CD4-positive, alpha-beta T cell treated with Interleukin-2 at 100 ng/mL for 4 hours (primary cell): ENCODE measurements around the gene CFAP70.
"Not testable (repeated sequence)": the region's sequence is repeated elsewhere in the genome, so short reads cannot be mapped to it uniquely, and the experiment has no call there.

Experiments used
- DNase-seq: peaks from one replicate; pipeline ENCODE4 v3.0.0-alpha.2; 2020; ENCODE audit warnings: low spot score

Gene CFAP70

GRCh38 chr10:73358331-73359279 lies at the start of gene CFAP70:
Gene CFAP70 (minus strand): TSS chr10:73358864. CDS start chr10:73354796, 4,068 bp downstream.
- DNase-seq = peak; percentile 97

- no peak for DNase-seq
These were observed 49.4 kb upstream of the CFAP70 start for GRCh38 chr10:73408061-73408460.

DNA sequence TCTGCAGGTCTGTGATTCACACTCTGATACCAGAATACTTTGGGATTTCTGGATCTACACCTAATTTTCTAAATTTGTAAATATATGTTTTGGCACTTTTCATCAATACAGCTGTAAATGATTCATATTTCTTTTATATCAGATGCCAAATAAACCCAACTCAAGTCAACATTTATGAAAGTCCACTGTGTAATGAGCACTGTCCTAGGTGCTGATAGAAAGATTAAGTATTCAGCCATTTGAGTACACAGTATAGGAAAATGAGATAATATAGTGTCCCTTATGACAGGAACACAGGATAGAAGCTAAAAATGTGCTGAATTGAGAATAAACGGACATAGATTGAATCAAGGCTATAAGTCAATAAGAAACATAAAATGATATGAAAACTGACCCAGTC lies 48.8 kb upstream of the CFAP70 start:
- DNase-seq = no peak

DNA sequence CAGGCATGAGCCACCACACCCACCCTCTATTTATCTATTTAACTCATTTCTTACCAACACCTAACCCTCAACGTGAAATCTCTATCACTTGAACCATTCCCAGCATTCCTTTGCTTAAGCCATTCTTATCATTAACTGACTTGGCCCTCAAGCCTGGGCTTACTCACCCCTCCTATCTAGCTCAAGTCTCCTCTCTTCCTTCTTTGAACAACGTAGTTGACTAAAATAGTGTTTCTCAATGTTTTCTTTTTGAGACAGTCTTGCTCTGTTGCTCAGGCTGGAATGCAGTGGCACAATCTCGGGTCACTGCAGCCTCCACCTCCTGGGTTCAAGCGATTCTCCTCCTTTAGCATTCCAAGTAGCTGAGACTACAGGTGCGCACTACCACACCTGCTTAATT lies 48.2 kb upstream of the CFAP70 start:
- no peak for DNase-seq

- no peak for DNase-seq
These were observed 46.9 kb upstream of the CFAP70 start for GRCh38 chr10:73405556-73405955.

- DNase-seq = no peak
These were observed 46.0 kb upstream of the CFAP70 start for GRCh38 chr10:73404690-73405089.

GRCh38 chr10:73401636-73402035 lies 43.0 kb upstream of the CFAP70 start:
- DNase-seq = no peak

- DNase-seq = no peak
These were observed 40.4 kb upstream of the CFAP70 start for GRCh38 chr10:73399063-73399462.

GRCh38 chr10:73398024-73398423 lies 39.4 kb upstream of the CFAP70 start:
- DNase-seq = no peak

GRCh38 chr10:73394325-73394724 lies 35.7 kb upstream of the CFAP70 start:
- not testable (repeated sequence) for DNase-seq

- DNase-seq = no peak
These were observed 29.6 kb upstream of the CFAP70 start for GRCh38 chr10:73388228-73388627.

DNA sequence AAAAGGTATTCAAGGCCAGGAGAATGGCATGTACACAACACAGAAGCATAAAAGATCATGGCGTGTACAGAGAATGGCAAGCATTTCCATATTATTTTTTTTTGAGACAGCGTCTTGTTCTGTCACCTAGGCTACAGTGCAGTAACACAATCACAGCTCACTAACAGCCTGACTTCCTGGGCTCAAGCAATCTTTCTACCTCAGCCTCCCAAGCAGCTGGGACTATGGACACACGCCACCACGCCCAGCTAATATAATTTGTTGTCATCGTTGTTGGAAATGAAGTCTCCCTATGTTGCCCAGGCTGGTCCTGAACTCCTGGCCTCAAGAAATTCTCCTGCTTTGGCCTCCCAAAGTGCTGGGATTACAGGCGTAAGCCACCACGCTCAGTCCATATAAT lies 27.9 kb upstream of the CFAP70 start:
- no peak for DNase-seq

DNA sequence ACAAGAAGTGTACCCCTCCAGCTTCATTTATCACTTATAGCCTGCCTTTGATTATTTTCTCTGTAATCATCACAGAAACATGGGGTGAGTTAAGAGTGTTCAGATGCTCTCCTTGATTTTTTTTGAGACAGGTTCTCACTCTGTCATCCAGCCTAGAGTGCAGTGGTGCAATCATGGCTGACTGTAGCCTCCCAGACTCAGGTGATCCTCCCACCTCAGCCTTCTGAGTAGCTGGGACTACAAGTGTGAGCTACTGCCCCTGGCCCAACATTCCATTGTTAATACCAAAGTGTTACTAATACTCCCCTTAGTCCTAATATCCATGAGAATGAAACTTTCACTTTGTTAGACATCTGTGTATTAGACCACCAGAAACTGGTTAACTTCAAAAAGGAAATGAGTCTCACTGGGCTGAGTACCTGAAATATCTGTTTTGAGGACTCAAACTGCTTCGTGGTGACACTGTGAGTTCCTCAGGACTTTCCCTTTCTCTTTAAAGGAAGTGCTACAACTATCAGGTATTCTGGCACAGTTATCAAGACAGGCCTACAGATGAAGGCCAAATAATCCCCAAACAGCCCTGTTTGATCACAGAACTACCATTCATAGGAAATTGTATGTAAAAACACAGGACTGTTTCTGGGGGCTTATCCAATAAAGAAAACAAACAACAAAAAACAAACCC lies 20.5 kb upstream of the CFAP70 start:
- no peak for DNase-seq

- no peak for DNase-seq
These were observed 18.0 kb upstream of the CFAP70 start for GRCh38 chr10:73376679-73377078.

GRCh38 chr10:73368238-73368637 lies 9.6 kb upstream of the CFAP70 start:
- DNase-seq = no peak

DNA sequence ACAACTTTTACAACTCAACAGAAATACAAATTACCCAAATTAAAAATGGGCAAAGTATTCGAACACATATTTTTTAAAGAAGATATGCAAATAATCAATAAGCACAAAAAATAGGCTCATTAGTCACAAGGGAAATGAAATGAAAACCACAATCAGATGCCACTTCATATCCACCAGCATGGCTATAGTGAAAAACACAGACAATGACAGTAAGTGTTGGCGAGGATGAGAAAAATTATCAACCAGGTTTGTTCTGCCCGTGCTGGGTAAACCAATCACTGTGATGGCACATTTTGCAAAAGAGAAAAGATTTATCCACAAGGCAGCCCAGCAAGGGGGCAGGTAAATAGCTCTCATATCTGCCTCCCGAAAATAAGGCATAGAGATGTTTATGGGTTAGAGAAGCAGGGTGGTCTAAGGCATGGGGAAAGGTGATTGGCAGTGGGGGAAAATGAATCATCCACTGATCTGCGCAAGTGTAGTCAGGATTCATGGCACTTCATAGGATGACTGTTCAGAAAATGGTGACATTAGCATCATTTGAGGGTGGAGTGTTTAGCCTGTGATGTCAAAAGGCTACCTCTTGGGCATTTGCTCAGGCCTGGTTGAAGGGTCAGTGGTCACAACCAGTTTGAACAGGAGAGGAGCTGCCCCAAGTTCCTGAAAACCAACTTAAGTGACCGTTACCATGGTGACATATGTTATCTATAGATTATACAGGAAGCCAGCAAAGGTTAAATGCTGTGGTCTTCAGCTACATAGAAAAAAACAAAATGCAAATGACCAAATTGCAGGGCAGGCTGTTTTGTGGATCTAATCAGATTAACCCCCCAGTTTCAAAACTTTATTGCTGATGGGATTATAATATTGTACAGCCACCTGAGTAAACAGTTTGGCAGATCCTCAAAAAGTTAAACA lies 8.0 kb upstream of the CFAP70 start:
- DNase-seq = no peak

DNA sequence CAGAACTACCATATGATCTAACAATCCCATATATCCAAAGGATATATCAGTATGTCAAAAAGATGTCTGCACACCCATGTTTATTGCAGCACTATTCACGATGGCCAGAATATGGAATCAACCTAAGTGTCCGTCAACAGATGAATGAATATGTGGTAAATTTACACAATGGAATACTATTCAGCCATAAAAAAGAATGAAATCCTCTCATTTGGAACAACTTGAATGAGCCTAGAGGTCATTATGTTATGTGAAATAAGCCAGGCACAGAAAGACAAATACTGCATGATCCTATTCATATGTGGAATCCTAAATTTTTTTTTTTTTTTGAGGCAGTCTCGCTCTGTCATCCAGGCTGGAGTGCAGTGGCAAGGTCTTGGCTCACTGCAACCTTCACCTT lies 6.3 kb upstream of the CFAP70 start:
- no peak for DNase-seq

- DNase-seq = no peak
These were observed 828 bp upstream of the CFAP70 start for GRCh38 chr10:73359492-73359891.

GRCh38 chr10:73357821-73358220 lies 843 bp downstream of the CFAP70 start:
- no peak for DNase-seq

DNA sequence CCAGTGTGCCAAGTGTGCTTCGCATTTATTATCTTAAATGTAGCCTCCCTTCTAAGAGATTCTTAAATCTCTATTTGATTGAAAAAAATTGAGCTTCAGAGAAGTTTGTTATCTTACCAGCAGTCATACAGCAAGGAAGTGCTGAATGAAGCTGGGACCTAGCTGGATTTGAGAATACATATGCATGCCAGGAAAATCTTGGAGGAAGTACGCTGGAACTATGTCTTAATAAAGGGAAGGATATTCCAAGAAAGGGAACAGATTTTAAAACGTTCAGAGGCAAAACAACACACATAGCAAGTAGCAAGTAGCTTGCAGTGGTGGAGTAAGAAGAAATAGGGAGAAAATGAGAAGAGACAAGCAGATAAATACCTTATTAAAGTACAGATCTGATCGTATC lies 1.5 kb downstream of the CFAP70 start:
- no peak for DNase-seq

- no peak for DNase-seq
These were observed 14.4 kb downstream of the CFAP70 start for GRCh38 chr10:73344269-73344668.

GRCh38 chr10:73340121-73340520 lies 18.5 kb downstream of the CFAP70 start:
- no peak for DNase-seq
